Stomach (tissue), 9 donors: Measurements from ENCODE around the gene KCNK18. TPM values are rescaled to one million over a fixed set of nuclear protein-coding genes. Genes with fewer than 3 reads are reported as not detected.
A peak's percentile ranks its signal among the peaks of the same experiment; 100 is the strongest.

Experiments used
- DNase-seq, 2 donors: peaks; one replicate each; pipeline versions ENCODE4 v3.0.0 to v3.0.0-alpha.2; 2013 to 2019
- H3K27ac ChIP-seq, 5 donors: fragments of 200-600 bp in 4 of 5; sonication (generic) in 4 of 5; one replicate each; pipeline ENCODE4 v1.5.1; 2013 to 2019; ENCODE audit warnings: mild to moderate bottlenecking in 1 of 5, moderate library complexity in 1 of 5
- H3K27me3 ChIP-seq, 3 donors: fragments of 200-600 bp; sonication (generic); one replicate each; pipeline ENCODE4 v1.5.1; 2017 to 2019; ENCODE audit warnings: mixed run types in 1 of 3
- H3K36me3 ChIP-seq, 4 donors: fragments of 200-600 bp; sonication (generic); 1 replicate in 3 of 4; 2 replicates in 1 of 4; pipeline ENCODE4 v1.5.1; 2016 to 2019
- H3K4me1 ChIP-seq, 4 donors: fragments of 200-600 bp; sonication (generic); one replicate each; pipeline ENCODE4 v1.5.1; 2016 to 2019
- H3K4me3 ChIP-seq, 4 donors: fragments of 200-600 bp; sonication (generic) in 3 of 4; one replicate each; pipeline ENCODE4 v1.5.1; 2016 to 2019; ENCODE audit warnings: mild to moderate bottlenecking in 1 of 4
- H3K9me3 ChIP-seq, 4 donors: fragments of 200-600 bp; sonication (generic); one replicate each; pipeline ENCODE4 v1.5.1; 2016 to 2019
- CTCF ChIP-seq, 7 experiments: fragments of 450-650 bp in 4 of 7; fragments of 200-600 bp in 3 of 7; sonication (generic) in 3 of 7; IDR thresholded peaks; one replicate each; pipeline ENCODE4 v1.5.1; 2016 to 2019; ENCODE audit warnings: antibody characterized with exemption in 7 of 7, control low read depth in 2 of 7, mild to moderate bottlenecking in 1 of 7
- EP300 ChIP-seq: sonication (generic); formaldehyde crosslinking; IDR thresholded peaks from one replicate; pipeline ENCODE4 v1.6.1; 2017; ENCODE audit warnings: antibody characterized with exemption
- POLR2A ChIP-seq, 4 donors: fragments of 450-650 bp; IDR thresholded peaks; one replicate each; pipeline ENCODE4 v1.6.1; 2016; ENCODE audit warnings: antibody characterized with exemption in 4 of 4, control low read depth in 2 of 4, mild to moderate bottlenecking in 1 of 4, moderate library complexity in 1 of 4
- POLR2AphosphoS5 ChIP-seq, 3 donors: sonication (generic); formaldehyde crosslinking; IDR thresholded peaks; one replicate each; pipeline ENCODE4 v1.6.1; 2016; ENCODE audit warnings: antibody characterized with exemption in 3 of 3
- WGBS, 5 donors: extraction: QIAGEN DNeasy Blood & Tissue Kit in 3 of 5; methylation state at CpG; one replicate each; pipeline versions ENCODE4 v1.1.5 to v1.1.7; 2013 to 2018; 5-methylcytosine and 5-hydroxymethylcytosine counted together
- intact Hi-C: fragments of 100-400 bp; cut with DNase I; formaldehyde crosslinking; loops from one replicate; pipeline ENCODE4 v1.15.1; 2023; ENCODE audit warnings: low total_unique reads
- polyA plus RNA-seq, 3 donors: library from polyadenylated mRNA; stranded (reverse); fragments of 200-250 nt; gene quantifications; one replicate each; pipeline ENCODE4 v1.2.3, GENCODE V29; 2013
- total RNA-seq, 5 donors: library from RNA; depleted of rRNA; stranded (reverse); fragments of >200 nt; gene quantifications; one replicate each; pipeline versions ENCODE4 v1.1.0 to v1.2.3, GENCODE V29; 2014 to 2016
- donor health status: healthy with polysubstance abuse.
- donor health status: Bipolar disorder and iron deficiency.
- donor health status: healthy.

KCNK18 gene
- total and polyA plus RNA-seq, 8 donors, result not detected

- 36 to 53% (median 41%) methylated on average over 9 to 15 of the region's 15 CpGs for WGBS, 5 donors
- Histone ChIP-seq H3K36me3 (no peaks in the 10 kb centered on the region), H3K27me3 (peaks cover 17 to 78% (median 36%) of the 10 kb centered on the region in 3 donors), H3K4me1 (peaks cover 10 to 16% (median 15%) of the 10 kb centered on the region in 4 donors), H3K9me3 (no peaks in the 10 kb centered on the region), H3K27ac (peak overlapping the region in 1 of 5 donors; percentile 1), H3K4me3 (peak overlapping the region in 1 of 4 donors; percentile 35)
- intact Hi-C loops, result no loop called here
- no peak for DNase-seq
- TF ChIP-seq POLR2AphosphoS5 (IDR thresholded peaks at IDR 0.05), result no peak
- no peak for TF ChIP-seq EP300
- TF ChIP-seq POLR2A (IDR thresholded peaks at IDR 0.05), result no peak
- TF ChIP-seq CTCF (IDR thresholded peaks at IDR 0.05), result no peak
These were observed 42.7 kb downstream of the KCNK18 start for GRCh38 chr10:117239721-117240620.

GRCh38 chr10:117240621-117241529, 43.6 kb downstream of the KCNK18 start, which contains the start of gene SLC18A2:
Gene SLC18A2, plus strand, starts transcription at chr10:117241114. Its CDS starts 580 bp downstream, at chr10:117241694.
- no peak for TF ChIP-seq POLR2A (IDR thresholded peaks at IDR 0.05)
- TF ChIP-seq EP300, result no peak
- no peak for TF ChIP-seq CTCF (IDR thresholded peaks at IDR 0.05)
- TF ChIP-seq POLR2AphosphoS5 (IDR thresholded peaks at IDR 0.05), result no peak
- peak within 1 kb of the TSS in 4 of 5 donors; percentile 15 to 67 (median 36) for H3K27ac ChIP-seq
- peaks cover 10 to 16% (median 15%) of the 10 kb centered on the region in 4 donors for H3K4me1 ChIP-seq
- peak in 1 of 2 donors; percentile 35 for DNase-seq
- H3K9me3 ChIP-seq, result no peaks in the 10 kb centered on the region
- H3K36me3 ChIP-seq, result no peaks in the 10 kb centered on the region
- peak within 1 kb of the TSS; percentile 31 to 44 (median 38) for H3K4me3 ChIP-seq
- H3K27me3 ChIP-seq, result peaks cover 17 to 79% (median 35%) of the 10 kb centered on the region in 3 donors
- intact Hi-C loops, result no loop called here
- WGBS, 5 donors, result 1 to 6% (median 3%) methylated on average over 38 to 93 of the region's 93 CpGs

- Histone ChIP-seq H3K27ac (peak overlapping the region in 4 of 5 donors; percentile 15 to 67 (median 36)), H3K4me1 (peaks cover 10 to 16% (median 15%) of the 10 kb centered on the region in 4 donors), H3K36me3 (no peaks in the 10 kb centered on the region), H3K4me3 (peak overlapping the region; percentile 31 to 44 (median 38)), H3K9me3 (no peaks in the 10 kb centered on the region), H3K27me3 (peaks cover 17 to 79% (median 32%) of the 10 kb centered on the region in 3 donors)
- TF ChIP-seq POLR2A (IDR thresholded peaks at IDR 0.05) (no peak), CTCF (IDR thresholded peaks at IDR 0.05) (no peak), EP300 (no peak), POLR2AphosphoS5 (IDR thresholded peaks at IDR 0.05) (no peak)
- DNase-seq, result peak in 1 of 2 donors; percentile 48
- intact Hi-C loops, result no loop called here
- WGBS, 5 donors, result 6 to 14% (median 8%) methylated on average over 23 to 56 of the region's 56 CpGs
These were observed 44.5 kb downstream of the KCNK18 start for GRCh38 chr10:117241541-117242462.
